GM18907 (cell line): ENCODE measurements around the gene GLDC.

Source experiments
- ATAC-seq: cut with Tn5 transposase; IDR thresholded peaks from one replicate; pipeline ENCODE4 v1.9.1; 2021; ENCODE audit warnings: mild to moderate bottlenecking, moderate library complexity; ENCODE audit not compliant: unreplicated experiment

The GLDC gene

GRCh38 chr9:6525326-6526045 lies 120.0 kb downstream of the GLDC start:
- no peak for ATAC-seq

- ATAC-seq: no peak
These were observed 123.3 kb downstream of the GLDC start for GRCh38 chr9:6522263-6522662.

GRCh38 chr9:6512085-6512657 lies 133.4 kb downstream of the GLDC start:
- ATAC-seq: no peak

- ATAC-seq: no peak
These were observed 139.0 kb downstream of the GLDC start for GRCh38 chr9:6506571-6506970.

GRCh38 chr9:6502399-6502798 lies 143.1 kb downstream of the GLDC start:
- ATAC-seq: no peak

- no peak for ATAC-seq
These were observed 143.9 kb downstream of the GLDC start for GRCh38 chr9:6501526-6502210.

- no peak for ATAC-seq
These were observed 146.5 kb downstream of the GLDC start for GRCh38 chr9:6498982-6499381.

GRCh38 chr9:6495466-6495865 lies 150.1 kb downstream of the GLDC start:
- no peak for ATAC-seq

- no peak for ATAC-seq
These were observed 154.7 kb downstream of the GLDC start for GRCh38 chr9:6490863-6491262.

GRCh38 chr9:6489099-6489498 lies 156.4 kb downstream of the GLDC start:
- no peak for ATAC-seq

- no peak for ATAC-seq
These were observed 157.1 kb downstream of the GLDC start for GRCh38 chr9:6488395-6488794.

- ATAC-seq: no peak
These were observed 161.3 kb downstream of the GLDC start for GRCh38 chr9:6484210-6484609.
